Activated CD8-positive, alpha-beta T cell treated with anti-CD3 and anti-CD28 coated beads for 36 hours (primary cell): ENCODE data around the gene SMARCA2. TPM values are rescaled to one million over a fixed set of nuclear protein-coding genes. Genes with fewer than 3 reads are reported as not detected.
A peak's percentile ranks its signal among the peaks of the same experiment; 100 is the strongest.

Experiments
- ATAC-seq: fragments of 200-7000 bp; cut with Tn5 transposase; one replicate; pipeline ENCODE4 v1.10.0; 2021; ENCODE audit warnings: mild to moderate bottlenecking, moderate library complexity
- CTCF ChIA-PET: fragments of 350-600 bp; sonication (Branson Sonifier 250); formaldehyde crosslinking; loops from one replicate; lab custom pipeline; 2021; ENCODE audit warnings: antibody characterized with exemption; lab: Charles Lee
- POLR2A ChIA-PET: fragments of 350-600 bp; sonication (Branson Sonifier 250); formaldehyde crosslinking; loops from one replicate; lab custom pipeline; 2021; ENCODE audit warnings: antibody characterized with exemption; lab: Charles Lee
- DNase-seq: peaks from one replicate; pipeline ENCODE4 v3.0.0-alpha.2; 2020
- H3K27ac Mint-ChIP-seq: one replicate; pipeline ENCODE4 v1.8.0; 2021; ENCODE audit warnings: mild to moderate bottlenecking, mixed read lengths
- H3K27me3 Mint-ChIP-seq: one replicate; pipeline ENCODE4 v1.8.0; 2021; ENCODE audit warnings: mixed read lengths
- H3K36me3 Mint-ChIP-seq: one replicate; pipeline ENCODE4 v1.8.0; 2021; ENCODE audit warnings: low read depth, mixed read lengths
- H3K4me1 Mint-ChIP-seq: one replicate; pipeline ENCODE4 v1.8.0; 2021; ENCODE audit warnings: low read depth, mixed read lengths
- H3K4me3 Mint-ChIP-seq: one replicate; pipeline ENCODE4 v1.8.0; 2021; ENCODE audit warnings: mild to moderate bottlenecking, moderate library complexity, mixed read lengths
- H3K9me3 Mint-ChIP-seq: one replicate; pipeline ENCODE4 v1.8.0; 2021; ENCODE audit warnings: mixed read lengths
- CTCF ChIP-seq: fragments of 200-600 bp; IDR thresholded peaks from one replicate; pipeline ENCODE4 v1.8.0; 2022; ENCODE audit warnings: antibody characterized with exemption, mild to moderate bottlenecking
- intact Hi-C: fragments of 100-400 bp; cut with micrococcal nuclease; formaldehyde crosslinking; loops from one replicate; pipeline ENCODE4 v1.10.0; 2022
- total RNA-seq, 2 experiments: library from RNA; stranded (reverse); gene quantifications; one replicate each; pipeline ENCODE4 v1.2.3, GENCODE V29; 2021

The SMARCA2 gene
- total RNA-seq, 2 experiments from 2014 or later: 94.7 to 99.4 TPM

GRCh38 chr9:2119566-2119965 lies 104.4 kb downstream of the SMARCA2 start:
- no peak overlapping the region for H3K27ac Mint-ChIP-seq
- ChIA-PET POLR2A (interaction anchor here (0.9 kb wide), 1 partner anchor 13 kb away, joined by 3 read pairs; no protein-coding TSS in a partner anchor), CTCF (interaction anchor here (5.3 kb wide), 1 partner anchor 14 kb away, joined by 32 read pairs; no protein-coding TSS in a partner anchor)
- H3K9me3 Mint-ChIP-seq: no peaks in the 10 kb centered on the region
- DNase-seq (no peak), ATAC-seq (no peak)
- no peaks in the 10 kb centered on the region for H3K27me3 Mint-ChIP-seq
- H3K4me1 Mint-ChIP-seq: peaks cover 5% of the 10 kb centered on the region
- TF ChIP-seq CTCF: no peak
- no peak overlapping the region for H3K4me3 Mint-ChIP-seq
- intact Hi-C loops: no loop called here
- H3K36me3 Mint-ChIP-seq: peaks cover 42% of the 10 kb centered on the region

GRCh38 chr9:2120926-2121689 lies 106.0 kb downstream of the SMARCA2 start:
- ATAC-seq: no peak
- H3K27ac Mint-ChIP-seq: no peak overlapping the region
- intact Hi-C loops: no loop called here
- DNase-seq: no peak
- peaks cover 46% of the 10 kb centered on the region for H3K36me3 Mint-ChIP-seq
- H3K27me3 Mint-ChIP-seq: no peaks in the 10 kb centered on the region
- H3K4me1 Mint-ChIP-seq: peaks cover 19% of the 10 kb centered on the region
- H3K9me3 Mint-ChIP-seq: no peaks in the 10 kb centered on the region
- CTCF ChIA-PET: interaction anchor here (0.7 to 5.3 kb wide), 3 partner anchors 8 to 60 kb away, joined by 3 to 32 read pairs (median 3); no protein-coding TSS in a partner anchor
- TF ChIP-seq CTCF: no peak
- POLR2A ChIA-PET: interaction anchor here (0.6 kb wide), 1 partner anchor 226 kb away, joined by 5 read pairs; no protein-coding TSS in a partner anchor
- H3K4me3 Mint-ChIP-seq: no peak overlapping the region

GRCh38 chr9:2122299-2122698 lies 107.2 kb downstream of the SMARCA2 start:
- no peaks in the 10 kb centered on the region for H3K9me3 Mint-ChIP-seq
- ATAC-seq (no peak), DNase-seq (no peak)
- ChIA-PET CTCF (interaction anchor here (1.4 to 5.3 kb wide), 5 partner anchors 8 to 59 kb away, joined by 3 to 32 read pairs (median 4); no protein-coding TSS in a partner anchor), POLR2A (no interaction called here)
- no peaks in the 10 kb centered on the region for H3K27me3 Mint-ChIP-seq
- no peak for TF ChIP-seq CTCF
- H3K4me1 Mint-ChIP-seq: peaks cover 30% of the 10 kb centered on the region
- no peak overlapping the region for H3K27ac Mint-ChIP-seq
- H3K36me3 Mint-ChIP-seq: peaks cover 52% of the 10 kb centered on the region
- H3K4me3 Mint-ChIP-seq: no peak overlapping the region
- intact Hi-C loops: no loop called here

- no peak for TF ChIP-seq CTCF
- no peaks in the 10 kb centered on the region for H3K27me3 Mint-ChIP-seq
- no peak for DNase-seq
- intact Hi-C loops: no loop called here
- peaks cover 30% of the 10 kb centered on the region for H3K4me1 Mint-ChIP-seq
- ChIA-PET POLR2A (no interaction called here), CTCF (no interaction called here)
- peak overlapping the region; percentile 78 for H3K27ac Mint-ChIP-seq
- H3K4me3 Mint-ChIP-seq: no peak overlapping the region
- peak; percentile 98 for ATAC-seq
- peaks cover 44% of the 10 kb centered on the region for H3K36me3 Mint-ChIP-seq
- no peaks in the 10 kb centered on the region for H3K9me3 Mint-ChIP-seq
Measured at GRCh38 chr9:2125906-2126305, 110.8 kb downstream of the SMARCA2 start.

GRCh38 chr9:2126331-2126803 lies 111.2 kb downstream of the SMARCA2 start:
- Mint-ChIP-seq H3K27ac (peak overlapping the region; percentile 78), H3K27me3 (no peaks in the 10 kb centered on the region), H3K9me3 (no peaks in the 10 kb centered on the region), H3K4me1 (peaks cover 34% of the 10 kb centered on the region), H3K4me3 (no peak overlapping the region), H3K36me3 (peaks cover 40% of the 10 kb centered on the region)
- ATAC-seq (peak; percentile 4), DNase-seq (no peak)
- intact Hi-C loops: no loop called here
- POLR2A ChIA-PET: no interaction called here
- TF ChIP-seq CTCF: no peak
- CTCF ChIA-PET: interaction anchor here (1.3 kb wide), 1 partner anchor 55 kb away, joined by 3 read pairs; no protein-coding TSS in a partner anchor
